HG02852 (cell line): ENCODE results near the gene TTLL13.
"Not testable (repeated sequence)": the region's sequence is repeated elsewhere in the genome, so short reads cannot be mapped to it uniquely, and the experiment has no call there.

ENCODE experiments used
- ATAC-seq: cut with Tn5 transposase; IDR thresholded peaks from one replicate; pipeline ENCODE4 v1.9.1; 2021; ENCODE audit warnings: mild to moderate bottlenecking, moderate library complexity; ENCODE audit not compliant: unreplicated experiment

Gene TTLL13

DNA sequence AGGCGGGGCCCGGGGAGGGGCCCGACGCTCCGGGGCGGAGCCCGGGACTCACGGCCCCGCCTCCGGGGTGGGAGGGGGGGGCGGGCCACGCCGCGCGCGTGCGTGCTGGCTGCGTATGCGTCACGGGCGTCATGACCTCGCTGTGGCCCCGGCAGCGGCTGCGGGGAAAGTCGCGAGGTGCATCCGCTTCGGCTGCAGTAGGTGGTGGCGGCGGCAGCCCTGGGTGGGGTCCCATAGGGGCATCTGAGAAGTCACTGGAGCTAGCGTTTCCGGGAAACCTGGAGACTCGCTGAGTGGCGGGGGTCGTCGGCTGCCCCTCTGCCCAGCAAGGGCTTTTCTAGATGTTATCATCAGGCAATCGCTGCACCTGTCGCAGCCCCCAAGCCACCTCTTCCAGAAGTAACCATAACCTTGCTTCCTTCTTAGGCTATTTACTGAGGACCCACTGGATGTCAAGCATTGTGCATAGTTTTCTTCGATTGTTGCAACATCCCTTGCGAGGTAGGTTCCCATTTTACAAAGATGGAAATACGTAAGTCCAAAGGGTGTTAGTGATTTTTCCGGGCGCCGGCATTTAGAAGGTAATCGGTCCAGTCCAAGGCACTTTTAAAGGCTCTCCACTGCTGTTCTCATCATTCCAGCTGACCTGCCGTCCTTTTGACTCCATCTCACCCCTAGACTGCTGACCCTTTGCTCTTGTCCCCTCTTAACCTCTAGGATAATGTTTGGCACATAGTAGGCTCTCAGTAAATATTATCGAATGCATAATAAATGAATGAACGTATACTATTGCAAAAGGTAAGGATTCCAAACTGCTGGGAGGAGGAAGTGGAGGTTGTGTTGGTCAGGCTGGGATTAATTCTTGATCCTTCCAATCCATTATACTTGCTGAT is 15.0 kb upstream of the TTLL13 start, which contains the start of gene GDPGP1:
Gene GDPGP1, plus strand, starts transcription at position 114 of the 893 bp plus-strand sequence. CDS start 6,700 bp downstream, outside the sequence.
- peak; percentile 54 for ATAC-seq

DNA sequence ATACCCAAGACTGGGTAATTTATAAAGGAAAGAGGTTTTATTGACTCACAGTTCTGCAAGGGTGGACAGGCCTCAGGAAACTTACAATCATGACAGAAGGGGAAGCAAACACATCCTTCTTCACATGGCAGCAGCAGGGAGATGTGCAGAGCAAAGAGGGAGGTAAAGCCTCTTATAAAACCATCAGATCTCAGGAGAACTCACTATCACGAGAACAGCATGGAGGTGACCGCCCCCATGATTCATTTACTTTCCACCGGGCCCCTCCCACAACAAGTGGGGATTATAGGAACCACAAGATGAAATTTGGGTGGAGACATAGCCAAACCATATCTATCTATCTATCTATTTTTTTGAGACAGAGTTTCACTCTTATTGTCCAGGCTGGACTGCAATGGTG is 10.0 kb upstream of the TTLL13 start:
- no peak for ATAC-seq

DNA sequence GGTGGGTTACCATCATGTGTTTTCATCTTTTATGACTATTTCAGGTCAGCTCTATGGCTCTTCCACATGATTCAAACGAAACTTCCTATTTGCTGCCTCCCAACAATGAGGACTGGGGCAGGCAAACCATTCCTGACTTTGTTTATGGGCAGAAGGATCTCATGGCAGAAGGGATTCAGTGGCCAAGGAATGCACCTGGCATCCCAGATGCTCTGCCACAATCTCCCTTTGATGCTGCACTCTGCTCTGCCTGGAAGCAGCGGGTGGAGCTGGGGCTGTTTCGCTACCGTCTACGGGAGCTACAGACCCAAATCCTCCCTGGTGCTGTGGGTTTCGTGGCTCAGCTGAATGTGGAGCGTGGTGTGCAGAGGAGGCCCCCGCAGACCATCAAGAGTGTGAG is 8.5 kb upstream of the TTLL13 start:
- no peak for ATAC-seq

DNA sequence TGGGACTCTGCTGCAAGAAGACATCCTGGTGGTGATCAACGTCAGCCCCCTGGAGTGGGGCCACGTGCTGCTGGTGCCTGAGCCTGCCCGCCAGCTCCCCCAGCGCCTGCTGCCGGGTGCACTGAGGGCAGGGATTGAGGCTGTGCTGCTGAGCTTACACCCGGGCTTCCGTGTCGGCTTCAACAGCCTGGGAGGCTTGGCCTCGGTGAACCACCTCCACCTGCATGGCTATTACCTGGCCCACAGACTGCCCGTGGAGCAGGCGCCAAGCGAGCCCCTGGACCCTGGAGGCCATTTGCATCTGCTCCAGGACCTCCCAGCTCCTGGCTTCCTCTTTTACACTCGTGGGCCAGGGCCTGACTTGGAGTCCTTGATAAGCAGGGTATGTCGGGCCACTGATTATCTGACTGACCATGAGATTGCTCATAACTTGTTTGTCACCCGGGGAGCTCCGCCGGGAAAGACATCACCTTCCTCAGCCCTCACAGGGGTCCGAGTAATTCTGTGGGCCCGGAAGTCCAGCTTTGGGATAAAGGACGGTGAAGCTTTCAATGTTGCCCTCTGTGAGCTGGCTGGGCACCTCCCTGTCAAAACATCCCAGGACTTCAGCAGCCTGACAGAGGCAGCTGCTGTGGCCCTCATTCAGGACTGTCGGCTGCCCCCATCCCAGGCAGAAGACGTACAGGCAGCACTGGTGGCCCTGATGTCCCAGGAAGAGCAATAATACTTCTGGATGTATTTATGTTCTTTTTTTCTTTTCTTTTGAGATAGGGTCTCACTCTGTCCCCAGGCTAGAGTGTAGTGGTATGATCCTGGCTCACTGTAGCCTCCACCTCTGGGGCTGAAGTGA is 7.8 kb upstream of the TTLL13 start:
- no peak for ATAC-seq

DNA sequence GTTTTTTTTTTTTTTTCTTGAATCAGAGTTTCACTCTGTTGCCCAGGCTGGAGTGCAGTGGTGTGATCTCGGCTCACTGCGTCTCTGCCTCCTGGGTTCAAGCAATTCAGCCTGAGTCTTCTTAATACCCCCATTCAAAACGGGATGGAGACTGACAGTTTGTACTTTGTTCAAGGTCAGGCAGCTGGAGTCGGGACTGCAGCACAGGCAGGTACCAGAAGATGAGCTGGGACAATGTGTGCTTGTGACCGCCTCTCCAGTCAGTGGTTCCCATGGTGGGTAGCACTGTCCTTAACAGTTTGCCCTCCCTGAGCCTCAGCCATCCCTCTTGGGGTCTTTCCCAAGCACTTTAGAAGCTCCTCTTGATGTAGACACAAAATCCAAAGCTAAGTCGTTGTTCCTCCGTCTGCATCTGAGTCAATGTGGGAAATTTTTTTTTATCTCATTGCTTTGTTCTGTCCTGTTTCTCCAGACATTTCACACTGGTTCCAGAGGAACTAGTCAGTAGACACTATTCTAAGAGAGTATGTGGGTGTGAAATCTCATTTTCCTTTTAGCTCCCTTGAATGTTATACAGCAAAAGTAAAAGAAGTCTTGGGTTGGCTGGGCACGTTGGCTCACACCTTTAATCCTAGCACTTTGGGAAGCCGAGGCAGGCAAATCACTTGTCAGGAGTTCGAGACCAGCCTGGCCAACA is 5.3 kb upstream of the TTLL13 start:
- no peak for ATAC-seq

DNA sequence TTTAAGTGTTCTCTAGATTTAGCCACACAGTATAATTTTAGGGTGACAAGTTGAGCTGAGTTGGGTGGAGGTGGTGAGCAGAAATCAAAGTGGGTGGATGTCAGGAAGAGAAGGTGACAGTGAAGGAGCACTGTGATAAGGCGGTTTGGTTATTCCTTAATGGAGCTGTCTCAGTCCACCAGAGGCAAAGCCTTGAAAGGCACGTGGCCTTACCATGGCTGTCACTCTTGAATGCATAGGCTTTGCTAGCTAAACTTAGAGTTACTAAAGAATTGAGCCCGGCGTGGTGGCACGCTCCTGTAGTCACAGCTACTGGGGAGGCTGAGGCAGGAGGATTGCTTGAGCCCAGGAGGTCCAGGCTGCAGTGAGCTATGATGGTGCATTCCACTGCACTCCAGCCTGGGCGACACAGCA is 560 bp upstream of the TTLL13 start:
- ATAC-seq: no peak

DNA sequence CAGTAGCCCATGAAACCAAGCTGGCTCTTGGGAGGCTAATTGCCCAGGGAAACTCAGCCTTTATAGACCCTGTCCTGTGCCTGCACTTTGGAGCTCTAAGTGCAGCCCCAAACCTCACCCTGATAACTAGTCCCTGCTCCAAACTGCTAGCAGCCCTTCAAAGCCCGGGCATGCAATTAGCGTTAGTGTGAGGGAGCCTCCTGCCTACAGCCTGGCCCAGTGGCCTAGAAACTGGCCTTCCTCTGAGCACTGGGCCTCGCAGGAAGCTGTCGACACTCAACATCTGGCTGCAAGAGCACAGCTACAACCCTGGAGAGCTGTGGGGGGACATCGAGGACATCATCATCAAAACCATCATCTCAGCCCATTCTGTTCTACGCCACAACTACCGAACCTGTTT is 8.4 kb downstream of the TTLL13 start:
- ATAC-seq: no peak

DNA sequence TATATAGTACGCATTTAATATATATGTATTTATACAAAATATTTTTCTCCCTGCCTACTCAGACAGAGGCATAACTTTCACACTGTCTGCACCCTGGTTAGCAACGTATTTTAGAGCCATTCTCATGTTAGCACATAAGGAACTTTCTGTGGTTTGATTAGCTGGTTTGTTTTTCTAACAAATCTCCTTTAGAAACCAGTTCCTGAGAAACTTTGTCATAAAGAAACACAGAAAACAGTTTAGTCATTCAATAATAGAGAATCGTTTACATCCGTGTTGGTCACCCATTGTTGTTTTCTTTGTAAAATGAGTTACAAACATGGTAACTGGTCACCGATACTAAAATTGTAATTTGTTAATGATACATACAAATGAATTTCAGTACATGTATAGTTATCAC is 10.2 kb downstream of the TTLL13 start:
- ATAC-seq: peak; percentile 82

DNA sequence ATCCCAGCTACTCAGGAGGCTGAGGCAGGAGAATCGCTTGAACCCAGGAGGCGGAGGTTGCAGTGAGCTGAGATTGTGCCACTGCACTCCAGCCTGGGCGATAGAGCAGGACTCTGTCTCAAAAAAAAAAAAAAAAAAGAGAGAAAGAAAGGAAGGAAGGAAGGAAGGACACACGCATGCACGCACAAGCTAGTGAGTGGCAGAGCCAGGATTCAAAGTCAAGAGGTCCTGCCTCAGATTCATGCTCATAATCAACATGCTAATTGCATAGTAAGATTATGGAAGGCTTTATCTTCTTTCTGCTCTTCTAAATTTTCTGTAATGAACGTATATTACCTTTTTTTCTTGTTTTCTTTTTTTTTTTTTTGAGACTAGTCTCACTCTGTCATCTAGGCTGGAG is 11.4 kb downstream of the TTLL13 start:
- not testable (repeated sequence) for ATAC-seq

DNA sequence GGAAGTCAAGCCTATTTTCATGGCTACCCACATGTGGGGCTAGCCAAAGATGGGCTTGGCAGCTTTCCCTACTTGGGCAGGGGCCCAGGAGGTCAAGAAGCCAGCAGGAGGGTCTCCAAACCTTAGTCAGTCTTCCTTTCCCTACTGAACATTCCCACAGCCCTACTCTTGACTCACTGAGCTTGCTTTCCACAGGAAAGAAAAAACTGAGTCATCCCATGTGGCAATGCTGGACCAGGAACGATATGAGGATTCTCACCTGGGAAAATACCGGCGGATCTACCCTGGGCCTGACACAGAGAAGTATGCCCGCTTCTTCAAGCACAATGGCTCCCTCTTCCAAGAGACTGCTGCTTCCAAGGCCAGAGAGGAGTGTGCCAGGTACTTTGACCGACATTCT is 12.5 kb downstream of the TTLL13 start:
- no peak for ATAC-seq

DNA sequence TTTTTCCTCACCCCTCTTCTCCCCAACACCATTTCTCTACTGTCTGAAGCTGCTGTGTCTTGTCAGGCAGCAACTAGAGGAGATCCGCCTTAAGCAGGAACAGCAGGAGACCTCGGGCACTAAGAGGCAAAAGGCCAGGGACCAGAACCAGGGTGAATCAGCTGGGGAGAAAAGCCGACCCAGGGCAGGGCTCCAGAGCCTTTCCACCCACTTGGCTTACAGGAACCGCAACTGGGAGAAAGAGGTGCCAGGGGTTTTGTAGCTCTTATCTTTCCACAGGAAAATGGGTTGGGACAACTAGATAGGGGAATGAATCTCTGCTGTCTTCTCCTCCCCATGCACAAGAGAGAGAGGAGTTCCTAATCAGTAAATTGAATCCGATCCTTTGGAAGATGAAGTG is 13.1 kb downstream of the TTLL13 start:
- ATAC-seq: no peak

DNA sequence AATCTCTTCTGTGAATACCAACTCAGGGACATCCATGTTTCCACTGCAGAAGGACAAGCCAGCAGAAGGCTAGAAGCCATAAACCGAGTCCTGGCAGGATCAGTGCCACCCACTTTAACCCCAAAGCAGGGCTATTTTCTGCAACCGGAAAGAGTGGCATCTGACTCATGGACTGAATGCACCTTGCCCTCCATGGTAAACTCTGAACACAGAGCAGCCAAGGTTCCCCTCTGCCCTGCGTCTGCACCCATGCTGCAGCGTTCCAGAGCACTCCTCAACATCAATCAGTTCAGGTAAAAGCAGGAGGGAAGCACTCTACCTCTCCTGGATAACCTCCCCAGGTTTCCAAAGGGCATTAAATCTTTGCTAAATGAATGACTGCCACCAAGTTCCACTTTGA is 15.3 kb downstream of the TTLL13 start:
- ATAC-seq: no peak

DNA sequence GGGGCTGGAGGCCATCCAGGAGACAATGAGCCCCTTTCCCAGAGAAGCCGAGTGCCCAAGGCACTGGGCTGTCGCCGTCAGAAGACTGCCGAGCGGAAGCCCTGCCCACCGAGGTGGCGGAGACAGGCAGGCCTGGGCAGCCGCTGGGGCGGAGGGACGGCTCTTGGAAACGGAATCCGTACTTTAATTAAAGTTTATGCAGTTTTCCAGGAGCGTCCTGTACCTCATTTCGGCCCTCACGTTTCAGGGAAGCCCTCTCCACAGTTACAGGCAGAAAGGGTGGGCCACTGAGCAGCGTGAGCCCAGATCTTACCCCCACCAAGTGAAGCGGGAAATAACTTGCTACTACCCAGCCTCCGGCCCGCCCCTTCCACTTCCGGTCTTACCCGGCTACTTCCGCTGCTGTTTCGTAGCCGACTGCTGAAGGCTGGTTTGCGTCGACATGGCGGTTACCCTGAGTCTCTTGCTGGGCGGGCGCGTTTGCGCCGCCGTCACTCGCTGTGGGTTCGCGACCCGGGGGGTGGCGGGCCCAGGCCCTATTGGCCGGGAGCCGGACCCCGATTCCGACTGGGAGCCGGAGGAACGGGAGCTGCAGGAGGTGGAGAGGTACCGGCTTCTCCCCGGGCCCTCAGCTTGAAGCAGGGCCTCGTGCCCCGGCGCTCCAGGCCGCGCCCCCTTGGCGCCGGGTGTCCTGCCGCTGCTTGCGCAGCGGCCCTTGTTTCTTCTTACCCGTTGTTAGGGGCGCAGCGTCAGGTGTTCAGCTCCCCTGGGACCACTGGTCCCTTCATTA is 16.1 kb downstream of the TTLL13 start, which contains the start of gene NGRN:
Gene NGRN, plus strand, starts transcription at position 402 of the 790 bp plus-strand sequence. Its CDS starts 41 bp downstream, at position 443.
- peak; percentile 94 for ATAC-seq

DNA sequence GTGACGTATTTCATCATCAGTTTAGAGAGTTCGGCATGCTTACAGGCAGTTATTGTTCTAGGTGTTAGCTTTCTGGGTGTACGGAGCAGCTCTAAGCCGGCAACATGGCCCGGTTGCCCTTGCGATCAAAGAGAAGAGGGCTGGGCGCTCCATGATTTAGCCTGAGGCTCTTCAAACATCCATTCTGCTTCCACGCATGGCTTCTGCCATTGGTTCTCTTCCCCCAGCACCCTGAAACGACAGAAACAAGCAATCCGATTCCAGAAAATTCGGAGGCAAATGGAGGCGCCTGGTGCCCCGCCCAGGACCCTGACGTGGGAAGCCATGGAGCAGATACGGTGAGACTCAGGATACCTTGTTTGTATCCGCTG is 16.7 kb downstream of the TTLL13 start:
- peak; percentile 24 for ATAC-seq

DNA sequence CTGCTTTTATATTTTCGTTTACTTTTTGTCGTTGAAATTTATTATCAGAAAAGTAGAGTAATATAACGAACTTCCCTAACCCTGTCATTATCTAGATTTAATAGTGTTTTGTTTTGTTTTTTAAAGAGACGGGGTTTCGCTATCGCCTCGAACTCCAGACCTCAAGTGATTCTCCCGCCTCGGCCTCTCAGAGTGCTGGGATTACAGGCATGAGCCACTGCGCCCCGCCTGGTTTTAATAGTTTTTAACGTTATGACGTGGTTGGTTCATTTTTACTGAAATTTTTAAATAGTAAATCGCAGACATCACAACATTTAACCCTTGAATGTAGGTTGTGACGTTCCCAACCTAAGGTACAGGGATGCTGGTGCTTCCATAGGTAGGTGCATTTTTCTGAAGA is 17.1 kb downstream of the TTLL13 start:
- ATAC-seq: no peak

DNA sequence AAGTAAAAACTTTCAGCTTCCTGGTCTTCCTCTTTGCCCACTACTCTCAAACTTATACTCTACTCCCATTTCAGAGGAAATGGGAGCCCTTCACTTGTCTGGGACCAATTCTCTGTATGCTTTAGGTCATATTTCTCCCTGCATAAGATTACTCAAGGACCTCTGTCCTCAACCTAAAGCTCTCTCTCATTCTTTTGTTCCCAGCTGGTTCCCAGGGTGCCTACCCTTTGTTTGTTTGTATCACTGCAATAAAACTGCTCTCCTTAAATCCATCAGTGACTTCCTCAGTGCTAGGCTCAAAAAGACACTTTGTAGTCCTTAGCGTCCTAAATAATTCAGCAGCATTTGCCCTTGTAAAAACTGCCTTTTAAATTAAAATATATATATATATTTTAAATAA is 19.1 kb downstream of the TTLL13 start:
- ATAC-seq: no peak

DNA sequence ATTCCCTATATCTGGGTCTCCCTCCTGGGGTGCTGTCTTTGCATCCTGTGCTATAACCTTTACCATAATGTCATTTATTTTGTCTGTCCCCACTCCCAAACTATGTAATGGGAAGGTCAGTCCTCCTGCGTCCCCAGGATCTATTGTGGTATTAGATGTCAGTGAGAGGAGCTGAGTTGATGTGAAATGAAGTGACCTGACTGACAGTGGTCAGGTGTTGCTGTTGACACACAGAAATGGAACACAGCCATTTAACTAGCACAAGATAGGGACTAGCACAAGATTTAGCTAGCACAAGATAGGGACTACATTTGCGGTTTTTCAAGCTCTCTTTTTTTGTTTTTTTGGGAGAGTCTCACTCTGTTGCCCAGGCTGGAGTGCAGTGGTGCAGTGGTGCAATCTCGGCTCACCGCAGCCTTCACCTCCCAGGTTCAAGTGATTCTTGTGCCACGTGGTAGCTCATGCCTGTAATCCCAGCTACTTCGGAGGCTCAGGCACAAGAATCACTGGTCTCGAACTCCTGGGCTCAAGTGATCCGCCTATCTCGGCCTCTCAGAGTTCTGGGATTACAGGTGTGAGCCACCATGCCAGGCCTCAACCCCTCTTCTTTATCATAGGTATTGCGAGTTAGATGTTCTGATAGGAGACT is 21.3 kb downstream of the TTLL13 start:
- no peak for ATAC-seq

DNA sequence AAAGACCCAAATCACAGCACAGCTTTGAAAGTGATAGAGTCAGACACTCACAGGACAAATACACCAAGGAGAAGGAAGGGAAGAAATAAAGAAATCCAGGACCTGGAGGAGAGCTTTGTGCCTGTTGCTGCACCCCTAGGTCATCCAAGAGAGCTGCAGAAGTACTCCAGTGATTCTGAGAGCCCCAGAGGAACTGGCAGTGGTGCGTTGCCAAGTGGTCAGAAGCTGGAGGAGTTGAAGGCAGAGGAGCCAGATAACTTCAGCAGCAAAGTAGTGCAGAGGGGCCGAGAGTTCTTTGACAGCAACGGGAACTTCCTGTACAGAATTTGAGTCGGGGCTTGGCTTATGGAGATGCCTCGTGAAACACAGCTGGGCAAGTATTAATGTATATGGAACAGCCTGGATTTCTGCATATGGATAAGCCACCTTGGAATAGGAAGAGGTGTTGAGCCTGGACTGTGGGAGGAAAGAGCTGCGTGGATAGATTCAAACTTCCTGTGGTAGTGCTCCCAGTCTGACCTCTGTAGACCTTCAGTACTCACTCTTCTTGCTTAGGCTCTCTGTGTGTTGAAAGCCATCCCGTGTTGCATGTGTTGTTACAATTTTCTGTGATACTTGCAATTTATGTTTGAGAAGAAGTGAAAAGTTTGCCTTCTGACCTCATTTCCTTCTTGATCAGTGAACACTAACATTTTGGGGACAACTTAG is 22.3 kb downstream of the TTLL13 start:
- ATAC-seq: no peak

DNA sequence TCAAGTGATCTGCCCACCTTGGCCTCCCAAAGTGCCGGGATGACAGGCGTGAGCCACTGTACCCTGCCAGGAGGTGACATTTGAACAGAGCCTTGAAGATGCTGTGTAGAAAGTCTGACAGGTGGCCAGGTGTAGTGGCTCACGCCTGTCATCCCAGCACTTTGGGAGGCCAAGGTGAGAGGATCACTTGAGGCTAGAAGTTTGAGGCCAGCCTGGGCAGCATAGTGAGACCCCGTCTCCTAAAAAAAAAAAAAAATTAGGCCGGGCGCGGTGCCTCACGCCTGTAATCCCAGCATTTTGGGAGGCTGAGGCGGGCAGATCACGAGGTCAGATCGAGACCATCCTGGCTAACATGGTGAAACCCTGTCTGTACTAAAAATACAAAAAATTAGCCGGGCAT is 29.1 kb downstream of the TTLL13 start:
- not testable (repeated sequence) for ATAC-seq
